Raji (cell line): Measurements from ENCODE around the gene SMCO3.

Experiments
- POLR2A ChIP-seq: IDR thresholded peaks from 2 replicates; pipeline ENCODE4 v1.6.1; 2011; ENCODE audit warnings: low read depth, low read length, control low read depth; ENCODE audit not compliant: insufficient read depth

Gene SMCO3

GRCh38 chr12:14814014-14814413 is at the start of gene SMCO3:
Gene SMCO3, minus strand, starts transcription at chr12:14814182. Its CDS starts 7,502 bp downstream, at chr12:14806680.
- no peak for TF ChIP-seq POLR2A

GRCh38 chr12:14860490-14860889 is 46.5 kb upstream of the SMCO3 start:
- TF ChIP-seq POLR2A: no peak

- TF ChIP-seq POLR2A: no peak
Measured at GRCh38 chr12:14858513-14858912, 44.5 kb upstream of the SMCO3 start.

GRCh38 chr12:14854586-14855183 is 40.7 kb upstream of the SMCO3 start:
- TF ChIP-seq POLR2A: no peak

- TF ChIP-seq POLR2A: no peak
Measured at GRCh38 chr12:14853961-14854360, 40.0 kb upstream of the SMCO3 start.

GRCh38 chr12:14852880-14853279 is 38.9 kb upstream of the SMCO3 start:
- TF ChIP-seq POLR2A: no peak

GRCh38 chr12:14850929-14851663 is 37.1 kb upstream of the SMCO3 start:
- TF ChIP-seq POLR2A: no peak

- TF ChIP-seq POLR2A: no peak
Measured at GRCh38 chr12:14849661-14850060, 35.7 kb upstream of the SMCO3 start.

GRCh38 chr12:14846876-14847580 is 33.0 kb upstream of the SMCO3 start:
- TF ChIP-seq POLR2A: no peak

GRCh38 chr12:14846042-14846587 is 32.1 kb upstream of the SMCO3 start:
- TF ChIP-seq POLR2A: no peak

- no peak for TF ChIP-seq POLR2A
Measured at GRCh38 chr12:14845350-14845750, 31.4 kb upstream of the SMCO3 start.

- TF ChIP-seq POLR2A: no peak
Measured at GRCh38 chr12:14844401-14844800, 30.4 kb upstream of the SMCO3 start.

- no peak for TF ChIP-seq POLR2A
Measured at GRCh38 chr12:14843425-14843887, 29.5 kb upstream of the SMCO3 start, which contains the start of gene ART4. Gene ART4, minus strand, starts transcription at chr12:14843526. Its CDS starts 413 bp downstream, at chr12:14843113.

GRCh38 chr12:14842315-14842714 is 28.3 kb upstream of the SMCO3 start:
- TF ChIP-seq POLR2A: no peak

- no peak for TF ChIP-seq POLR2A
Measured at GRCh38 chr12:14841761-14842160, 27.8 kb upstream of the SMCO3 start.
